Measurements from ENCODE around the gene THEMIS.

DNA sequence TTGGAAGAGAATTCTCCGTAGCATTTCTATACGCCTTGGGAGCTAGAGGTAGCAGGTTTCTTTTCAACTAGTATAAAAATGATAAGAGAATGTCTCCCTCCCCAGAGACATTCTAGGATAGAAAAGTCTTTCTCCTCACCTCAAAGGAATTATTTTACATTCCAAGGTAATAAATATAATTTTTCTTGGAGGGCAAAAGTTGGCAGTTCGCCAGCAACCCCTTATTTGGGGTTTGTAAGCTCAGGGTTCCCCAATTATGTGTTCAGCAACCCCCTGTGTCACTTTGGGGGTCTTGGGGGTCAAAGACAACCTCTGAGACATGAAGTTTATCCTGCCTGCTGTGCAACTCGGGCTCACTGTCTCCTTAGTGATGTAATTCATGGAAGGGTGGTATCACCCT is 58.3 kb downstream of the THEMIS start:
- TF ChIP-seq, protein P1, sequence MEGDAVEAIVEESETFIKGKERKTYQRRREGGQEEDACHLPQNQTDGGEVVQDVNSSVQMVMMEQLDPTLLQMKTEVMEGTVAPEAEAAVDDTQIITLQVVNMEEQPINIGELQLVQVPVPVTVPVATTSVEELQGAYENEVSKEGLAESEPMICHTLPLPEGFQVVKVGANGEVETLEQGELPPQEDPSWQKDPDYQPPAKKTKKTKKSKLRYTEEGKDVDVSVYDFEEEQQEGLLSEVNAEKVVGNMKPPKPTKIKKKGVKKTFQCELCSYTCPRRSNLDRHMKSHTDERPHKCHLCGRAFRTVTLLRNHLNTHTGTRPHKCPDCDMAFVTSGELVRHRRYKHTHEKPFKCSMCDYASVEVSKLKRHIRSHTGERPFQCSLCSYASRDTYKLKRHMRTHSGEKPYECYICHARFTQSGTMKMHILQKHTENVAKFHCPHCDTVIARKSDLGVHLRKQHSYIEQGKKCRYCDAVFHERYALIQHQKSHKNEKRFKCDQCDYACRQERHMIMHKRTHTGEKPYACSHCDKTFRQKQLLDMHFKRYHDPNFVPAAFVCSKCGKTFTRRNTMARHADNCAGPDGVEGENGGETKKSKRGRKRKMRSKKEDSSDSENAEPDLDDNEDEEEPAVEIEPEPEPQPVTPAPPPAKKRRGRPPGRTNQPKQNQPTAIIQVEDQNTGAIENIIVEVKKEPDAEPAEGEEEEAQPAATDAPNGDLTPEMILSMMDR (IDR thresholded peaks at IDR 0.05) = no peak
- TF ChIP-seq POLR2A (IDR thresholded peaks at IDR 0.05) = no peak
- no peak for TF ChIP-seq POLR2AphosphoS5 (IDR thresholded peaks at IDR 0.05)

All from prostate gland (tissue), 2 donors.